ENCODE results near the gene NCAM1.
"Not testable (repeated sequence)": the region's sequence is repeated elsewhere in the genome, so short reads cannot be mapped to it uniquely, and the experiment has no call there.

Gene NCAM1

GRCh38 chr11:113296447-113297205 lies 335.4 kb downstream of the NCAM1 start:
- in situ Hi-C loops (cut with HindIII; ENCODE audit: low pct_ligation_motif_present, low pct_unique_long_range_greater_than_20kb, low sequenced_read_pairs), result no loop called here
- no peak for DNase-seq

DNA sequence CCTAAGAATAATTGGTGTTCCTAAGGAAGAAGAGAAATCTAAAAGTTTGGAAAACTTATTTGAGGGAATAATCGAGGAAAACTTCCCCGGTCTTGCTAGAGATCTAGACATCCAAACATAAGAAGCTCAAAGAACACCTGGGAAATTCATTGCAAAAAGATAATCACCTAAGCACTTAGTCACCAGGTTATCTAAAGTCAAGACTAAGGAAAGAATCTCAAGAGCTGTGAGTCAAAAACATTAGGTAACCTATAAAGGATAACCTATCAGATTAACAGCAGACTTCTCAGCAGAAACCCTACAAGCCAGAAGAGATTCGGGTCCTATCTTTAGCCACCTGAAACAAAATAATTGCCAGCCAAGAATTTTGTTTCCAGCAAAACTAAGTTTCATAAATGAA lies 337.3 kb downstream of the NCAM1 start:
- in situ Hi-C loops (cut with HindIII; ENCODE audit: low pct_ligation_motif_present, low pct_unique_long_range_greater_than_20kb, low sequenced_read_pairs); DNase-seq: not testable (repeated sequence)

GRCh38 chr11:113304916-113305315 lies 343.7 kb downstream of the NCAM1 start:
- in situ Hi-C loops (cut with HindIII; ENCODE audit: low pct_ligation_motif_present, low pct_unique_long_range_greater_than_20kb, low sequenced_read_pairs), result no loop called here
- no peak for DNase-seq

DNA sequence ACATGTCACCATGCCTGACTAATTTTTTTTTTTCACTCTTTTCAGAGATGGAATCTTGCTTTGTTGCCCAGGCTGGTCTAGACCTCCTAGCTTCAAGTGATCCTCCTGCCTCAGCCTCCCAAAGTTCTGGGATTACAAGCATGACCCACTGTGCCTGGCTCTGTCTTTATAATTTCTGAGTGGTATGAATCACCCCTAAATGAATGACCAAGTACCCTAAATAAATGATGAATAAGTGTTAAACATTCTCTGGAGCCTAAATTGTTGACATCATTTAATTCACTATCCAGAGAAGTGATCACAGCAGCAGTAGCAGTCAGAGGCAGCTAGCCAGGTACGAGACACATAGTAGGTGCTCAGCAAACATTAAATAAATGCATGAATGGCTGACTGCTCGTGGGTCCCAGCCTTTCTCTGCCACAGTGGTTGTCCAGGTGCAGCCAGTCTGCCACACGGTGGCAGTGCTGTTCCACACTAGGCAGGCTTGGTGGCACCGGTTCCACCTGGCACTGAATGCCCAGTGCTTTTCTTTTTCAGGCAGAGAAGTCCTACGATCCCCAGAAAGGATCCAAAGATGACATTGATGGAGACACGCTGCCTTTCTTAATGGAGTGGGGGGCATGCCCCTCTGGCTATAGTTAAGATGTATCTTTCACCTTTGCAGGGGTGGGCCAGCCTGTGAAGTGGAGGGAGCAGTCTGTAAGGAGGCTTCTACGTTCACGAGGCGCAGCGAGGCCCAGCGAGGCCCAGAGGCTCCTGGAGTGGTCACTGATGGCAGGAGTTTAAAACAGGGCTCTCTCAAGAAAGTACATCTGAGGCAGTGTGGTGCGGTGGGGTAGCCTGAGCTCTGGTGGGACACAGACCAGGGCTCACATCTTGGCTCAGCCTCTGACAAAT lies 344.5 kb downstream of the NCAM1 start:
- in situ Hi-C loops (cut with HindIII; ENCODE audit: low pct_ligation_motif_present, low pct_unique_long_range_greater_than_20kb, low sequenced_read_pairs), result no loop called here
- peak; percentile 59 for DNase-seq

- in situ Hi-C loops (cut with HindIII; ENCODE audit: low pct_ligation_motif_present, low pct_unique_long_range_greater_than_20kb, low sequenced_read_pairs), result no loop called here
Observed at GRCh38 chr11:113308601-113309000, 347.4 kb downstream of the NCAM1 start.

DNA sequence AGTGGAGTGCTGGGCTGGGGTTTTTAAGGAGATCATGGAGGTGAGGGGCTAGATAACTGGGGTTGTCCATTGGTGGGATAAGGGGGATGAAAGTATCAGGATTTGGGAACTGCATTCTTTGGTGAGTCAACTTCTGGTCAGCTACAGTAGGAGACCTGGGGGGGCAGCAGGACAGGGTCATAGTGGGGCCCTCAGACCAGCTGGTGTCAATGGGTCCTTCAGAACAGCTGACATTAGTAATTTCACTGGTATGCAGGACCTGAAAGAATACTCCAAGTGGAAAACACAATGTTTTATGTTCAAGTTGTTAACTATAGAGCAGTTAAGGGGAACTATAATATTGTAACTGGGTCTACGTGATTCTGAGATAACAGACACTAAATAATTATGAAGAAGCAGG lies 350.3 kb downstream of the NCAM1 start:
- in situ Hi-C loops (cut with HindIII; ENCODE audit: low pct_ligation_motif_present, low pct_unique_long_range_greater_than_20kb, low sequenced_read_pairs), result no loop called here
- no peak for DNase-seq

More at GRCh38 chr11:113308601-113309000, 347.4 kb downstream of the NCAM1 start:
- DNase-seq, result no peak

DNA sequence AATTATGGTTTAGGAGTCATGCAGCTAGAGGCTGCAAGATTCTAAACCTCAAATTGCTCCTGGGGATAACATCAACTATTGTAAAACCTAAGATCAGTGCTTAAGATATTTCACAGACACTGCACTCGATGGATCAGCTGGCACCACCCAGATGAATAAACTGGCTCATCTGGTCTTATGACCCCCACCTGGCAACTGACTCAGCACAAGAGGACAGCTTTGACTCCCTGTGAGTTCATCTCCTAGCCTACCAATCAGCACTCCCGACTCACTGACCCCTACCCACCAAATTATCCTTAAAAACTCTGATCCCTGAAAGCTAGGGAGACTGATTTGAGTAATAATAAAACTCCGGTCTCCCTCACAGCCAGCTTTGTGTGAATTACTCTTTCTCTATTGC lies 352.4 kb downstream of the NCAM1 start:
- in situ Hi-C loops (cut with HindIII; ENCODE audit: low pct_ligation_motif_present, low pct_unique_long_range_greater_than_20kb, low sequenced_read_pairs), result no loop called here
- no peak for DNase-seq

GRCh38 chr11:113314065-113314388 lies 352.8 kb downstream of the NCAM1 start:
- no peak for DNase-seq
- in situ Hi-C loops (cut with HindIII; ENCODE audit: low pct_ligation_motif_present, low pct_unique_long_range_greater_than_20kb, low sequenced_read_pairs), result no loop called here

DNA sequence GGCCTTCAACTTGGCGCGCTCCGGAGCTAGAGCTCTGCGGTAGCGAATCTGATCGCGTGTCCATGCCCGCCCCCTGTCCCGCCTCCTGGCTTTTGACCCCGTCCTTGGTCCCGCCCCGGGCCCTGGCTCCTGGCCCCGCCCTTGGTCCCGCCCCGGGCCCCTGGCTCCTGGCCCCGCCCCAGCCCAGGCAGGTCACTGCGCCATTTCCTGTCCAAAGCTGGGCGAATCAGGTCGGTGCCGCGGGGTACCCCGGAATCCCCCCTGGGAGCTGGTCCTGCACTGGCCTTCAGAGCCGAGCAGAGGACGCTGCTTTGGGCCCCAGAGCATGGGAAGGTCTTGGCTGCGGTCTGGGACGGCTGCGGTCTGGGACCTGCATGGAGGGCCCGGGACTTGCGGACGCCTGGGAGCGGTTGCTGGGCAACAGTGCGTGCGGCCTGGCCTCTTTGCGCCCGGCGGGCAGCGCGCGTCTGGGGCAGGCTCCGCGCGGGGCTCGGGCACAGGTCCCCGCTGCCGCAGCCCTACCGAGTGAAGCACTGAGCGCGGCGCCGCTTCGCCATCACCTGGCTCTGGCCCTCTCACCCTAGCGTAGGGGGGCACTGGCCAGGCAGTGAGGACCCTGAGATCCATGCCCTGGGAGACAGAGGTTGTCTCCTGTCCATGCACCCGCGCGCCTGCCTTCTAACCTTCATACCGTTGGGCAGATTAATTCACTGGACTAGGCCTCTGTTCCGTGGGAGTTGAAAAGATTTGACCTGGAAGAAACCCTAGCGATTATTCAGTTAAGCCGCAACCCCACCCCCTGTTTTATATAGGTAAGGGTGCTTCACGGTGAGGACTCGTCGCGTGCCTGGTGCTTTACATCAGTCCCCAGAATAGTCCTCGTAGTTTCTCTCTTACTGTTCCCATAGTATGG lies 353.4 kb downstream of the NCAM1 start, which contains the start of gene TTC12:
Gene TTC12 (plus strand): TSS at position 195 of the 913 bp plus-strand sequence. CDS start 1,675 bp downstream, outside the sequence.
- in situ Hi-C loops (cut with HindIII; ENCODE audit: low pct_ligation_motif_present, low pct_unique_long_range_greater_than_20kb, low sequenced_read_pairs), result no loop called here
- peak; percentile 85 for DNase-seq

- no peak for DNase-seq
- in situ Hi-C loops (cut with HindIII; ENCODE audit: low pct_ligation_motif_present, low pct_unique_long_range_greater_than_20kb, low sequenced_read_pairs), result no loop called here
Observed at GRCh38 chr11:113315811-113316210, 354.6 kb downstream of the NCAM1 start.

- DNase-seq, result no peak
- in situ Hi-C loops (cut with HindIII; ENCODE audit: low pct_ligation_motif_present, low pct_unique_long_range_greater_than_20kb, low sequenced_read_pairs), result no loop called here
Observed at GRCh38 chr11:113316256-113316655, 355.0 kb downstream of the NCAM1 start.

- DNase-seq, result no peak
- in situ Hi-C loops (cut with HindIII; ENCODE audit: low pct_ligation_motif_present, low pct_unique_long_range_greater_than_20kb, low sequenced_read_pairs), result no loop called here
Observed at GRCh38 chr11:113317339-113317738, 356.1 kb downstream of the NCAM1 start.

DNA sequence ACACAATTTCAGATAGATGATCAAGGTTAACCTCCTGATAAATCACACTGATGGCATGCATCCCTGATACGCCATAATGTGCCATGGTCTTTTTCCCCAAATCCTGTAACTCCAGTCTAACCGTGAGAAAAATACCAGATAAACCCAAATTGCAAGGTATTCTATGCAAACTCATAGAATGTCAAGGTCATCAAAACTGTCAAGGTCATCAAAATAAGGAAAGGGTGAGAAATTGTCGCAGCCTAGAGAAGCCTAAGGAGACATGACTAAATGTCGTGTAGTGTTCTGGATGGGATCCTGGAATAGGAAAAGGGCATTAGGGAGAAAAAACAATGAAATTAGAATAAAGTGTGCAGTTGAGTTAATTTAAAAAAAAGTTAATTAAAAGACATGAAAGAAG lies 357.9 kb downstream of the NCAM1 start:
- in situ Hi-C loops (cut with HindIII; ENCODE audit: low pct_ligation_motif_present, low pct_unique_long_range_greater_than_20kb, low sequenced_read_pairs), result no loop called here
- no peak for DNase-seq

- DNase-seq, result no peak
- in situ Hi-C loops (cut with HindIII; ENCODE audit: low pct_ligation_motif_present, low pct_unique_long_range_greater_than_20kb, low sequenced_read_pairs), result no loop called here
Observed at GRCh38 chr11:113322158-113322557, 360.9 kb downstream of the NCAM1 start.

- DNase-seq, result no peak
- in situ Hi-C loops (cut with HindIII; ENCODE audit: low pct_ligation_motif_present, low pct_unique_long_range_greater_than_20kb, low sequenced_read_pairs), result no loop called here
Observed at GRCh38 chr11:113324250-113324649, 363.0 kb downstream of the NCAM1 start.
